BJ (cell line): ENCODE results near the gene C1orf53. TPM values are rescaled to one million over a fixed set of nuclear protein-coding genes. Genes with fewer than 3 reads are reported as not detected.

Experiments used
- CTCF ChIA-PET: fragments of 350-600 bp; formaldehyde crosslinking; extraction: SDS; loops from one replicate; lab custom pipeline; 2021; ENCODE audit warnings: antibody characterized with exemption, inconsistent platforms; lab: Yijun Ruan, JAX
- POLR2A ChIA-PET: fragments of 300-600 bp; sonication (Branson Sonifier 250); formaldehyde crosslinking; extraction: SDS; loops from one replicate; lab custom pipeline; 2021; ENCODE audit warnings: antibody characterized with exemption; lab: Charles Lee
- DNase-seq: peaks from one replicate; pipeline ENCODE4 v3.0.0-alpha.2; 2011; ENCODE audit warnings: low read depth
- H3K27me3 ChIP-seq: 2 replicates; pipeline ENCODE4 v1.6.0; 2011; ENCODE audit warnings: low read length; ENCODE audit not compliant: control insufficient read depth, insufficient read depth
- H3K36me3 ChIP-seq: 2 replicates; pipeline ENCODE4 v1.5.1; 2011; ENCODE audit warnings: low read length; ENCODE audit not compliant: control insufficient read depth, insufficient read depth
- H3K4me3 ChIP-seq: 2 replicates; pipeline ENCODE4 v1.5.1; 2011; ENCODE audit warnings: low read depth, mild to moderate bottlenecking, control low read depth, low read length
- CTCF ChIP-seq: IDR thresholded peaks from 2 replicates; pipeline ENCODE4 v1.5.1; 2011; ENCODE audit warnings: low read depth, mild to moderate bottlenecking, control low read depth, inconsistent platforms, low read length, moderate library complexity; ENCODE audit not compliant: insufficient read depth
- polyA plus RNA-seq: library from polyadenylated mRNA; depleted of rRNA; stranded (reverse); fragments of >200 nt; gene quantifications from 2 replicates; pipeline ENCODE4 v1.2.3, GENCODE V29; 2011

Gene C1orf53
- polyA plus RNA-seq, 1 experiment, result 9.7 TPM

GRCh38 chr1:197902131-197902453 is 338 bp upstream of the C1orf53 start:
- H3K36me3 ChIP-seq, result no peaks in the 10 kb centered on the region
- POLR2A ChIA-PET, result interaction anchor here (0.5 to 0.7 kb wide), 2 partner anchors 15 to 421 kb away, joined by 4 to 8 read pairs; partner anchors contain the start of gene LHX9
- CTCF ChIA-PET, result interaction anchor here (1.0 to 4.8 kb wide), 7 partner anchors 13 to 563 kb away, joined by 3 to 22 read pairs (median 3); partner anchors contain the start of gene LHX9
- TF ChIP-seq CTCF, result no peak
- H3K4me3 ChIP-seq, result peak overlapping the region; percentile 72
- H3K27me3 ChIP-seq, result no peaks in the 10 kb centered on the region
- no peak for DNase-seq

GRCh38 chr1:197903196-197903514 is 725 bp downstream of the C1orf53 start:
- H3K4me3 ChIP-seq, result peak overlapping the region; percentile 72
- no peak for TF ChIP-seq CTCF
- no peaks in the 10 kb centered on the region for H3K36me3 ChIP-seq
- no peak for DNase-seq
- ChIA-PET POLR2A (interaction anchor here (0.5 to 0.7 kb wide), 3 partner anchors 12 to 301 kb away, joined by 3 read pairs; no protein-coding TSS in a partner anchor), CTCF (interaction anchor here (1.0 to 4.8 kb wide), 7 partner anchors 12 to 562 kb away, joined by 3 to 22 read pairs (median 3); partner anchors contain the start of gene LHX9)
- no peaks in the 10 kb centered on the region for H3K27me3 ChIP-seq

- ChIA-PET POLR2A (no interaction called here), CTCF (interaction anchor here (1.3 to 4.8 kb wide), 2 partner anchors 11 to 285 kb away, joined by 4 to 22 read pairs; partner anchors contain the start of gene LHX9)
- TF ChIP-seq CTCF, result no peak
- no peak for DNase-seq
- Histone ChIP-seq H3K27me3 (peaks cover 1% of the 10 kb centered on the region), H3K36me3 (no peaks in the 10 kb centered on the region), H3K4me3 (no peak overlapping the region)
Measured at GRCh38 chr1:197904126-197904787, 1.8 kb downstream of the C1orf53 start.

- TF ChIP-seq CTCF, result no peak
- CTCF ChIA-PET, result interaction anchor here (4.8 kb wide), 1 partner anchor 10 kb away, joined by 22 read pairs; the partner anchor contains the start of gene LHX9
- no peak for DNase-seq
- POLR2A ChIA-PET, result no interaction called here
- no peaks in the 10 kb centered on the region for H3K36me3 ChIP-seq
- peaks cover 13% of the 10 kb centered on the region for H3K27me3 ChIP-seq
- no peak overlapping the region for H3K4me3 ChIP-seq
Measured at GRCh38 chr1:197905699-197906351, 3.4 kb downstream of the C1orf53 start.
